GM19438 (cell line): ENCODE measurements around the gene LARP6.
"Not testable (repeated sequence)": the region's sequence is repeated elsewhere in the genome, so short reads cannot be mapped to it uniquely, and the experiment has no call there.

Experiments
- ATAC-seq: cut with Tn5 transposase; IDR thresholded peaks from one replicate; pipeline ENCODE4 v1.9.1; 2021; ENCODE audit warnings: low read depth; ENCODE audit not compliant: unreplicated experiment

The LARP6 gene

GRCh38 chr15:70859322-70859908 is 5.5 kb upstream of the LARP6 start:
- ATAC-seq, result no peak

- not testable (repeated sequence) for ATAC-seq
Measured at GRCh38 chr15:70858614-70859321, 4.8 kb upstream of the LARP6 start.

- ATAC-seq, result no peak
Measured at GRCh38 chr15:70857562-70858285, 3.8 kb upstream of the LARP6 start.

- ATAC-seq, result no peak
Measured at GRCh38 chr15:70856884-70857561, 3.1 kb upstream of the LARP6 start.

- ATAC-seq, result no peak
Measured at GRCh38 chr15:70856177-70856883, 2.4 kb upstream of the LARP6 start.

GRCh38 chr15:70855764-70856163 is 1.8 kb upstream of the LARP6 start:
- ATAC-seq, result no peak

GRCh38 chr15:70854666-70854976 is 664 bp upstream of the LARP6 start:
- no peak for ATAC-seq

GRCh38 chr15:70853318-70853972 is 512 bp downstream of the LARP6 start:
- no peak for ATAC-seq

GRCh38 chr15:70852501-70853317 is 1.2 kb downstream of the LARP6 start:
- ATAC-seq, result no peak

GRCh38 chr15:70851889-70852288 is 2.1 kb downstream of the LARP6 start:
- ATAC-seq, result no peak

- no peak for ATAC-seq
Measured at GRCh38 chr15:70845602-70846360, 8.2 kb downstream of the LARP6 start.

- no peak for ATAC-seq
Measured at GRCh38 chr15:70837476-70837875, 16.5 kb downstream of the LARP6 start.

- ATAC-seq, result no peak
Measured at GRCh38 chr15:70835841-70836240, 18.1 kb downstream of the LARP6 start.

GRCh38 chr15:70835415-70835814 is 18.5 kb downstream of the LARP6 start:
- ATAC-seq, result no peak

- no peak for ATAC-seq
Measured at GRCh38 chr15:70834999-70835398, 19.0 kb downstream of the LARP6 start.

GRCh38 chr15:70833861-70834765 is 19.8 kb downstream of the LARP6 start:
- ATAC-seq, result no peak

- no peak for ATAC-seq
Measured at GRCh38 chr15:70833422-70833821, 20.5 kb downstream of the LARP6 start.

GRCh38 chr15:70832176-70832575 is 21.8 kb downstream of the LARP6 start:
- ATAC-seq, result no peak
